Measurements from ENCODE around the gene POU3F2. TPM values are rescaled to one million over a fixed set of nuclear protein-coding genes. Genes with fewer than 3 reads are reported as not detected.

POU3F2 gene
- total and polyA plus RNA-seq, 12 donors = not detected

- intact Hi-C loops (cut with DNase I) = loop anchor here in 6 of 10 donors (5.0 to 10.0 kb wide), 5 partner anchors 272 to 1661 kb away; no protein-coding TSS in a partner anchor
- H3K4me1 ChIP-seq = peaks cover 4 to 42% (median 34%) of the 10 kb centered on the region in 9 donors
- TF ChIP-seq CTCF (IDR thresholded peaks at IDR 0.05) = peak; percentile 61 to 85 (median 80)
These were observed 11.0 kb downstream of the POU3F2 start for GRCh38 chr6:98845211-98846020.

GRCh38 chr6:98846021-98846380 lies 11.6 kb downstream of the POU3F2 start:
- WGBS, 2 donors = 73 to 74% methylated on average over 3 of the region's 3 CpGs
- H3K27ac ChIP-seq = no peak overlapping the region
- H3K9me3 ChIP-seq = no peaks in the 10 kb centered on the region
- H3K4me1 ChIP-seq = peaks cover 4 to 42% (median 34%) of the 10 kb centered on the region in 9 donors
- TF ChIP-seq CTCF (IDR thresholded peaks at IDR 0.05) = peak in 1 of 9 donors; percentile 10
- no peaks in the 10 kb centered on the region for H3K36me3 ChIP-seq
- no peak overlapping the region for H3K4me3 ChIP-seq
- DNase-seq = no peak
- intact Hi-C loops (cut with DNase I) = loop anchor here in 6 of 10 donors (5.0 to 10.0 kb wide), 5 partner anchors 271 to 1661 kb away; no protein-coding TSS in a partner anchor
- H3K27me3 ChIP-seq = peaks cover 27 to 98% (median 84%) of the 10 kb centered on the region in 7 donors
- no peak for ATAC-seq

More at GRCh38 chr6:98845211-98846020, 11.0 kb downstream of the POU3F2 start:
- peak; percentile 20 to 87 (median 72) for ATAC-seq
- no peaks in the 10 kb centered on the region for H3K36me3 ChIP-seq
- no peak overlapping the region for H3K27ac ChIP-seq
- 2% methylated on average over 50 of the region's 50 CpGs for WGBS, 2 donors
- peak; percentile 63 to 66 for DNase-seq
- H3K27me3 ChIP-seq = peaks cover 27 to 99% (median 90%) of the 10 kb centered on the region in 7 donors
- no peaks in the 10 kb centered on the region for H3K9me3 ChIP-seq
- peak overlapping the region in 7 of 10 donors; percentile 6 to 43 (median 30) for H3K4me3 ChIP-seq

GRCh38 chr6:98847416-98847778 lies 13.0 kb downstream of the POU3F2 start:
- DNase-seq (no peak), ATAC-seq (peak in 1 of 8 donors; percentile 29)
- peak overlapping the region in 6 of 10 donors; percentile 14 to 41 (median 30) for H3K4me3 ChIP-seq
- no peak for TF ChIP-seq CTCF (IDR thresholded peaks at IDR 0.05)
- H3K27ac ChIP-seq = no peak overlapping the region
- peaks cover 4 to 42% (median 34%) of the 10 kb centered on the region in 9 donors for H3K4me1 ChIP-seq
- H3K9me3 ChIP-seq = no peaks in the 10 kb centered on the region
- 33 to 43% methylated on average over 11 of the region's 11 CpGs for WGBS, 2 donors
- peaks cover 25 to 91% (median 70%) of the 10 kb centered on the region in 7 donors for H3K27me3 ChIP-seq
- H3K36me3 ChIP-seq = no peaks in the 10 kb centered on the region
- intact Hi-C loops (cut with DNase I) = loop anchor here in 6 of 10 donors (5.0 to 10.0 kb wide), 5 partner anchors 270 to 1663 kb away; no protein-coding TSS in a partner anchor

- peaks cover 20 to 85% (median 64%) of the 10 kb centered on the region in 7 donors for H3K27me3 ChIP-seq
- no peak overlapping the region for H3K27ac ChIP-seq
- peak in 2 of 9 donors; percentile 8 to 20 for TF ChIP-seq CTCF (IDR thresholded peaks at IDR 0.05)
- WGBS, 2 donors = 7 to 8% methylated on average over 51 of the region's 51 CpGs
- peak in 1 of 2 donors; percentile 15 for DNase-seq
- H3K4me3 ChIP-seq = peak overlapping the region in 8 of 10 donors; percentile 12 to 41 (median 28)
- ATAC-seq = peak; percentile 23 to 70 (median 52)
- no peaks in the 10 kb centered on the region for H3K9me3 ChIP-seq
- peaks cover 4 to 42% (median 34%) of the 10 kb centered on the region in 9 donors for H3K4me1 ChIP-seq
- no peaks in the 10 kb centered on the region for H3K36me3 ChIP-seq
- intact Hi-C loops (cut with DNase I) = loop anchor here in 6 of 10 donors (5.0 to 10.0 kb wide), 5 partner anchors 269 to 1663 kb away; no protein-coding TSS in a partner anchor
These were observed 13.6 kb downstream of the POU3F2 start for GRCh38 chr6:98847779-98848538.
